ENCODE results near the gene ATP2C1. TPM values are rescaled to one million over a fixed set of nuclear protein-coding genes. Genes with fewer than 3 reads are reported as not detected.

The ATP2C1 gene
- total and polyA plus RNA-seq, 2 of the 13 experiments (the other 11 are each of a cell fraction or from before 2014, with no cell fraction given), result 32.4 to 37.6 TPM

- TF ChIP-seq CCAR2 (optimal IDR thresholded peaks at IDR 0.05; ENCODE audit: low read depth, low read length) (no peak), FOXA1 (IDR thresholded peaks at IDR 0.05) (no peak), FOXA1 (CRISPR knock-in tag; IDR thresholded peaks at IDR 0.05) (peak; percentile 61), GABPB1 (CRISPR knock-in tag; IDR thresholded peaks at IDR 0.05) (no peak), ZNF616 (CRISPR knock-in tag; IDR thresholded peaks at IDR 0.05; ENCODE audit: low read depth) (no peak), FOXM1 (CRISPR knock-in tag; IDR thresholded peaks at IDR 0.05) (no peak), MBD4 (IDR thresholded peaks at IDR 0.05; ENCODE audit: borderline replicate concordance, low read length) (no peak), RFX3 (CRISPR knock-in tag; IDR thresholded peaks at IDR 0.05) (no peak), ZNF280D (CRISPR knock-in tag; IDR thresholded peaks at IDR 0.05) (no peak), ZNF710 (CRISPR knock-in tag; IDR thresholded peaks at IDR 0.05; ENCODE audit: borderline replicate concordance) (no peak), PHF8 (CRISPR knock-in tag; IDR thresholded peaks at IDR 0.05) (no peak), HNRNPH1 (optimal IDR thresholded peaks at IDR 0.05; ENCODE audit: low read depth, low read length) (no peak), PRDM15 (CRISPR knock-in tag; IDR thresholded peaks at IDR 0.05) (no peak), NRL (CRISPR knock-in tag; IDR thresholded peaks at IDR 0.05; ENCODE audit: borderline replicate concordance) (no peak), SMC3 (IDR thresholded peaks at IDR 0.05; ENCODE audit: low read length) (peak; percentile 29; the same call in 1 of the 2 replicates), PRDM10 (CRISPR knock-in tag; IDR thresholded peaks at IDR 0.05; ENCODE audit: low read depth) (no peak), DNMT3B (CRISPR knock-in tag; conservative IDR thresholded peaks at IDR 0.05) (no peak)
These were observed 139.7 kb downstream of the ATP2C1 start (continued) for GRCh38 chr3:131033480-131034080.

Measured in HepG2 (cell line).